PC-9 (cell line): ENCODE results near the gene LMNTD2.

Experiments
- CTCF ChIP-seq: fragments of 200-600 bp; sonication (generic); conservative IDR thresholded peaks from 2 replicates; pipeline ENCODE4 v1.6.1; 2017; ENCODE audit warnings: mixed run types, antibody characterized with exemption, mild to moderate bottlenecking, moderate library complexity
- EZH2 ChIP-seq: fragments of 200-600 bp; sonication (generic); IDR thresholded peaks from 2 replicates; pipeline ENCODE4 v1.8.0; 2017; ENCODE audit warnings: antibody characterized with exemption, low read depth

DNA sequence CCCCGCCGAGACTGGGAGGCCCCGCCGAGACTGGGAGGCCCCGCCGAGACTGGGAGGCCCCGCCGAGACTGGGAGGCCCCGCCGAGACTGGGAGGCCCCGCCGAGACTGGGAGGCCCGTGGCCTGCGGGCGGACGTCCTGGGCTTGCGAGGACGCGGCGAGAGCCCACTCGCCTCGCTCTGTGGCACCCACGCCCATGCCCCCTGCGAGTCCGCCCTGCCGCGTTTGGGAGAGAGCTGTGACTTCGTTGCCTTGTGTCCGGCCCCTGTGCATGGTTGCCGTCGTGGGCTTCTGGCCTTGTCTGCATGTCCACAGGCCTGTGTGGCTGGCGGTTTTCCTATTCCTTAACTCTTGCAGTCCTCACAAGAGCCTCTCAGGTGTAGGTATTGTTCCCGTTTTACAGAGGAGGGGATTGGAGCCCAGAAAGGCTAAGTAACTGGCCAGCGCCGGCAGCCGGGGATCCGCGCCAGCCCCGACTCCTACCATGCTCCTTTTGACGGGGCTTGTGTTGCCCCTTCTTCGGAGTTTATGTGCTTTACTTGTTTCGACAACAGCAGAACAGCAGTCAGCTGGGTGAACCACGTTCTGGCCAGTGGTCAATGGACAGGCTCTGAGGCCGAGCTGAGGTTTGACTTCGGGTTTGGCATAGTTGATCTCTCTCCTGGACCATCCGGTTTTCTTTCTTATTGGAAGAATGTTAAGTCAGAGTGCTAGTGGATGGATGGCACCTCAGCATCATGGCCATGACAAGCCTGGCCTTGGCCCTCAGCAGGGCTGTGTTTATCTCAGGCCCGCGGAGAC is 16.5 kb upstream of the LMNTD2 start:
- TF ChIP-seq CTCF (no peak), EZH2 (no peak)
